ENCODE measurements around the gene ALG13.

DNA sequence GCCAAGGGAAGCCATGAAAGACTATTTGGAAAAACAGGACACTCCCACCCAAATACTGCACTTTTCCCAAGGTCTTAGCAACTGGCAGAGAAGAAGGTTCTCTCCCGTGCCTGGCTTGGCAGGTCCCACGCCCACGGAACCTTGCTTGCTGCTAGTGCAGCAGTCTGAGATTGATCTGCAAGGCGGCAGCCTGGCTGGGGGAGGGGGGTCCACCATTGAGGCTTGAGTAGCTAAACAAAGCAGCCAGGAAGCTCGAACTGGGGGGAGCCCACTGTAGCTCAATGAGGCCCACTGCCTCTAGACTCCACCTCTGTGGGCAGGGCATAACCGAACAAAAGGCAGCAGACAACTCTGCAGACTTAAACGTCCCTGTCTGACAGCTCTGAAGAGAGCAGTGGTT, 103.7 kb downstream of the ALG13 start:
- TF ChIP-seq, protein P1, sequence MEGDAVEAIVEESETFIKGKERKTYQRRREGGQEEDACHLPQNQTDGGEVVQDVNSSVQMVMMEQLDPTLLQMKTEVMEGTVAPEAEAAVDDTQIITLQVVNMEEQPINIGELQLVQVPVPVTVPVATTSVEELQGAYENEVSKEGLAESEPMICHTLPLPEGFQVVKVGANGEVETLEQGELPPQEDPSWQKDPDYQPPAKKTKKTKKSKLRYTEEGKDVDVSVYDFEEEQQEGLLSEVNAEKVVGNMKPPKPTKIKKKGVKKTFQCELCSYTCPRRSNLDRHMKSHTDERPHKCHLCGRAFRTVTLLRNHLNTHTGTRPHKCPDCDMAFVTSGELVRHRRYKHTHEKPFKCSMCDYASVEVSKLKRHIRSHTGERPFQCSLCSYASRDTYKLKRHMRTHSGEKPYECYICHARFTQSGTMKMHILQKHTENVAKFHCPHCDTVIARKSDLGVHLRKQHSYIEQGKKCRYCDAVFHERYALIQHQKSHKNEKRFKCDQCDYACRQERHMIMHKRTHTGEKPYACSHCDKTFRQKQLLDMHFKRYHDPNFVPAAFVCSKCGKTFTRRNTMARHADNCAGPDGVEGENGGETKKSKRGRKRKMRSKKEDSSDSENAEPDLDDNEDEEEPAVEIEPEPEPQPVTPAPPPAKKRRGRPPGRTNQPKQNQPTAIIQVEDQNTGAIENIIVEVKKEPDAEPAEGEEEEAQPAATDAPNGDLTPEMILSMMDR (IDR thresholded peaks at IDR 0.05), result no peak
- no peak for TF ChIP-seq POLR2A (IDR thresholded peaks at IDR 0.05)

Measured in Peyer's patch (tissue), 4 donors.